Measurements from ENCODE around the gene FAM156B. TPM values are rescaled to one million over a fixed set of nuclear protein-coding genes. Genes with fewer than 3 reads are reported as not detected.
"Not testable (repeated sequence)": the region's sequence is repeated elsewhere in the genome, so short reads cannot be mapped to it uniquely, and the experiment has no call there.

FAM156B gene
- total RNA-seq, 1 experiment from 2014 or later, result 18.0 TPM

GRCh38 chrX:52923781-52924241, 26.7 kb downstream of the FAM156B start:
- BruUV-seq (replicated peaks), result no TSS peak
- no peak overlapping the region for H3K4me3 ChIP-seq (ENCODE audit: low read depth, low read length)
- ChIA-PET CTCF (interaction anchor here (1.2 kb wide), 1 partner anchor 66 kb away, joined by 4 read pairs; no protein-coding TSS in a partner anchor), POLR2A (no interaction called here)
- Mint-ChIP-seq H3K9me3 (ENCODE audit: unreplicated experiment) (no peaks in the 10 kb centered on the region), H3K27me3 (ENCODE audit: insufficient read depth, unreplicated experiment) (no peaks in the 10 kb centered on the region), H3K27ac (ENCODE audit: unreplicated experiment) (no peak overlapping the region), H3K36me3 (ENCODE audit: insufficient read depth, unreplicated experiment) (peaks cover 10% of the 10 kb centered on the region), H3K4me1 (ENCODE audit: low read depth, unreplicated experiment) (no peaks in the 10 kb centered on the region), H3K4me3 (ENCODE audit: unreplicated experiment) (no peak overlapping the region)
- no peaks in the 10 kb centered on the region for H3K9me3 ChIP-seq
- TF ChIP-seq CTCF (IDR thresholded peaks at IDR 0.05; ENCODE audit: insufficient read depth in 1 of 2, low read depth in 1 of 2, low read length in 1 of 2, severe bottlenecking in 1 of 2, unreplicated experiment in 1 of 2), result no peak
- no peak for DNase-seq
- no peaks in the 10 kb centered on the region for H3K4me1 ChIP-seq
- H3K27me3 ChIP-seq (replicated peaks; ENCODE audit: control insufficient read depth, insufficient read depth, low read length), result no peaks in the 10 kb centered on the region
- no peaks in the 10 kb centered on the region for H3K36me3 ChIP-seq (ENCODE audit: control insufficient read depth, insufficient read depth, low read length)
- intact Hi-C loops (cut with micrococcal nuclease; ENCODE audit: unreplicated experiment), result no loop called here

DNA sequence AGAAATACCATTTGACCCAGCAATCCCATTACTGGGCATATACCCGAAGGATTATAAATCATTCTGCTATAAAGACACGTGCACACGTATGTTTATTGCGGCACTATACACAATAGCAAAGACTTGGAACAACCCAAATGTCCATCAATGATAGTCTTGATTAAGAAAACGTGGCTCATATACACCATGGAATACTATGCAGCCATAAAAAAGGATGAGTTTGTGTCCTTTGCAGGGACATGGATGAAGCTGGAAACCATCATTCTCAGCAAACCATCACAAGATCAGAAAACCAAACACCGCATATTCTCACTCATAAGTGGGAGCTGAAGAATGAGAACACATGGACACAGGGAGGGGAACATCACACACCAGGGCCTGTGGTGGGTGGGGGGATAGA, 33.1 kb downstream of the FAM156B start:
- H3K9me3 Mint-ChIP-seq (ENCODE audit: unreplicated experiment); CTCF ChIA-PET: not testable (repeated sequence)

DNA sequence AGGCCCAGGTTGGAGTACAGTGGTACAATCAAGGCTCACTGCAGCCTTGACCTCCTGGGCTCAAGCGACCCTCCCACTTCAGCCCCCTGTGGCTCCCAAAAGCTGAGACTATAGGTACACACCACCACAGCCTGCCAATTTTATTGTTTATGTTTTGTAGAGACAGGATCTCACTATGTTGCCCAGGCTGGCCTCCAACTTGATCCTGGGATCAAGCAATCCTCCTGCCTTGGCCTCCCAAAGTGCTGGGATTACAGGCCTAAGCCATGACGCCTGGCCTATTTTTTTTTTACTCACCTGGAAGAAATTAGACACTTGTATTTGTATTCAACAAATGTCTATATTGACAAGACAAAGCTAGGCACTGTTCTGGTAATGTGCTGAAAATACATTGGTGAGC, 36.1 kb downstream of the FAM156B start:
- no peaks in the 10 kb centered on the region for H3K9me3 ChIP-seq
- POLR2A ChIA-PET, result no interaction called here
- H3K27me3 ChIP-seq (replicated peaks; ENCODE audit: control insufficient read depth, insufficient read depth, low read length), result no peaks in the 10 kb centered on the region
- no peak overlapping the region for H3K27ac Mint-ChIP-seq (ENCODE audit: unreplicated experiment)
- no peaks in the 10 kb centered on the region for H3K27me3 Mint-ChIP-seq (ENCODE audit: insufficient read depth, unreplicated experiment)
- intact Hi-C loops (cut with micrococcal nuclease; ENCODE audit: unreplicated experiment), result no loop called here
- no peak overlapping the region for H3K4me3 Mint-ChIP-seq (ENCODE audit: unreplicated experiment)
- no peak overlapping the region for H3K4me3 ChIP-seq (ENCODE audit: low read depth, low read length)
- CTCF ChIA-PET, result interaction anchor here (0.6 kb wide), 1 partner anchor 1446 kb away, joined by 4 read pairs; no protein-coding TSS in a partner anchor
- H3K4me1 ChIP-seq, result 0 out of 2 replicates have a peak, but pooled peaks cover 3% of the 10 kb centered on the region
- H3K4me1 Mint-ChIP-seq (ENCODE audit: low read depth, unreplicated experiment), result no peaks in the 10 kb centered on the region
- no peak for DNase-seq
- TF ChIP-seq CTCF (IDR thresholded peaks at IDR 0.05; ENCODE audit: insufficient read depth in 1 of 2, low read depth in 1 of 2, low read length in 1 of 2, severe bottlenecking in 1 of 2, unreplicated experiment in 1 of 2), result no peak
- BruUV-seq (replicated peaks), result no TSS peak
- no peaks in the 10 kb centered on the region for H3K9me3 Mint-ChIP-seq (ENCODE audit: unreplicated experiment)
- H3K36me3 ChIP-seq (ENCODE audit: control insufficient read depth, insufficient read depth, low read length), result no peaks in the 10 kb centered on the region
- peaks cover 16% of the 10 kb centered on the region for H3K36me3 Mint-ChIP-seq (ENCODE audit: insufficient read depth, unreplicated experiment)

More for the DNA sequence above, 33.1 kb downstream of the FAM156B start:
- H3K4me3 ChIP-seq (ENCODE audit: low read depth, low read length); H3K36me3 ChIP-seq (ENCODE audit: control insufficient read depth, insufficient read depth, low read length); DNase-seq; intact Hi-C loops (cut with micrococcal nuclease; ENCODE audit: unreplicated experiment); H3K4me1 Mint-ChIP-seq (ENCODE audit: low read depth, unreplicated experiment); H3K27me3 Mint-ChIP-seq (ENCODE audit: insufficient read depth, unreplicated experiment); BruUV-seq (replicated peaks); H3K4me1 ChIP-seq; H3K9me3 ChIP-seq; H3K27ac Mint-ChIP-seq (ENCODE audit: unreplicated experiment); H3K27me3 ChIP-seq (replicated peaks; ENCODE audit: control insufficient read depth, insufficient read depth, low read length); H3K4me3 Mint-ChIP-seq (ENCODE audit: unreplicated experiment): not testable (repeated sequence)
- peaks cover 12% of the 10 kb centered on the region for H3K36me3 Mint-ChIP-seq (ENCODE audit: insufficient read depth, unreplicated experiment)
- POLR2A ChIA-PET, result interaction anchor here (0.6 kb wide), 1 partner anchor 91 kb away, joined by 7 read pairs; no protein-coding TSS in a partner anchor

All from Caco-2 (cell line).